DND-41 (cell line): ENCODE results near the gene CHD6.

Experiments used
- CTCF ChIP-seq: IDR thresholded peaks from 2 replicates; pipeline ENCODE4 v1.5.1; 2012; ENCODE audit warnings: borderline replicate concordance, low read length, moderate library complexity, mild to moderate bottlenecking; ENCODE audit not compliant: poor library complexity, severe bottlenecking; ENCODE audit errors: extremely low read depth
- EZH2 ChIP-seq: IDR thresholded peaks from 3 replicates; pipeline ENCODE4 v1.6.1; 2012; ENCODE audit warnings: borderline replicate concordance, low read depth, mild to moderate bottlenecking, moderate library complexity, low read length, inconsistent platforms; ENCODE audit not compliant: severe bottlenecking

DNA sequence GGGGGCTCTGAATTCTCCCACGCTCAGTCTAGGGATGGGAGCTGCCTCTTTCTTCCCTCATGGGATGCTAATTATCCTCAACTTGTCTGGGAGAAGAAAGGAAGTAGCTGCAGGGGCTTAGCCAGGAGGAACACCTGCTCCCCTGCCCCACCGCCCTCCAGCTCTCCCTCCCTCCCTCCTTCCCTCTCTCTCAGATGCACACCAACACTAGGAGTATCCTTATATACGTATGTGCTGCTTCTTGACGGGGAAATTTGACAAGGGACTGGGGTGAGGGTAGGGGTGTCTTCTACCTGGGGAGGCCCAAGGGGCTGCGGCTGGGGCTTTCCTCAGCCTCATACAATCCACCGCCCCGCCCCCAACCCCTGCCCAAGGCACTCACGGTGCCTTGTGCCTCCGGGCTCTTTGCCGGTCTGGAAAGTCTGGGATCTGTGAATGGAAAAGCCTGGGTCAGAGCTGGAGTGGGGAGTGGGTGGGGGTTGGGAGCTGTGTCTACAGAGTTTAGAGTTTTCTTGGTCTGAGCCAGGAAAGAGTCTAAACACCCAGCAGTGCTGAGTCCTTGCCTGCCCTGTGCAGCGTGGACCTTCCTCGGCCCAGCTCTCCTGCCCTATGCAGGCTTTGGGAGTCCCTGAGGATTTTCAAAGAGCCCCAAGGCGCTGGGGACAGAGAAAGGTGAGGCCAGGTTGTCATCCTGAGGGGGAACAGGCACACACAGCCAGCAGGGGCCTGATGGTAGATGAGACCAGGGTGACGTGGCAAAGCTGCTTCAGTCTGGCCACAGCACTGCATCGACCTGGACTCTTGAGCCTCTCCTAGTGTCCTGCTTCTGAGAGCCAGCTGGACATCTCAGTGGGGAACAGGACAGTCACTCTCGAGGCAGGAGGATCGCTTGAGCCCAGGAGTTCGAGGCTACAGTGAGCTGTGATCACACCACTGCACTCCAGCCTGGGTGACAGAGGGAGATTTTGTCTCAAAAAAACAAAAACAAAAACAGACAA is 222.2 kb downstream of the CHD6 start:
- TF ChIP-seq CTCF = no peak
- TF ChIP-seq EZH2 = no peak
